WTC11 (cell line): ENCODE measurements around the gene RNF214.

Experiments used
- TF ChIP-seq, protein P1 (sequence below): fragments of 200-600 bp; IDR thresholded peaks from 2 replicates; pipeline ENCODE4 v1.8.0; 2022; ENCODE audit warnings: antibody characterized with exemption
- TF ChIP-seq, protein P2 (sequence below): sonication (generic); formaldehyde crosslinking; IDR thresholded peaks from 2 replicates; pipeline ENCODE4 v1.8.1; 2022; ENCODE audit warnings: mild to moderate bottlenecking, moderate library complexity, missing genetic modification reagents

DNA sequence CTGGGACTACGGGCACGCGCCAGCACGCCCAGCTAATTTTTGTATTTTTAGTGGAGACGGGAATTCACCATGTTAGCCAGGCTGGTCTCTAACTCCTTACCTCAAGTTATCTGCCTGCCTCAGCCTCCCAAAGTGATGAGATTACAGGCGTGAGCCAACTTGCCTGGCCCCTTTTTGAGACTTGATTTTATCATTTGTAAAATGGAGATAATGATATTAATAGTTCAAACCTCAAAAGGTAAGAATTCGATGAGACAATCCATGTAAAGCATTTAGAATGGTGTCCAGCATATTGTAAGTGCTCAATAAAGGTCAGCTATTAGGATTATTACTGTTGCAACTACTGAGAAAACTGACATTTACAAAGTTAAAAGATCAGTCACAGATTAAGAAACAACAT, 86.3 kb downstream of the RNF214 start:
- TF ChIP-seq, protein P1, sequence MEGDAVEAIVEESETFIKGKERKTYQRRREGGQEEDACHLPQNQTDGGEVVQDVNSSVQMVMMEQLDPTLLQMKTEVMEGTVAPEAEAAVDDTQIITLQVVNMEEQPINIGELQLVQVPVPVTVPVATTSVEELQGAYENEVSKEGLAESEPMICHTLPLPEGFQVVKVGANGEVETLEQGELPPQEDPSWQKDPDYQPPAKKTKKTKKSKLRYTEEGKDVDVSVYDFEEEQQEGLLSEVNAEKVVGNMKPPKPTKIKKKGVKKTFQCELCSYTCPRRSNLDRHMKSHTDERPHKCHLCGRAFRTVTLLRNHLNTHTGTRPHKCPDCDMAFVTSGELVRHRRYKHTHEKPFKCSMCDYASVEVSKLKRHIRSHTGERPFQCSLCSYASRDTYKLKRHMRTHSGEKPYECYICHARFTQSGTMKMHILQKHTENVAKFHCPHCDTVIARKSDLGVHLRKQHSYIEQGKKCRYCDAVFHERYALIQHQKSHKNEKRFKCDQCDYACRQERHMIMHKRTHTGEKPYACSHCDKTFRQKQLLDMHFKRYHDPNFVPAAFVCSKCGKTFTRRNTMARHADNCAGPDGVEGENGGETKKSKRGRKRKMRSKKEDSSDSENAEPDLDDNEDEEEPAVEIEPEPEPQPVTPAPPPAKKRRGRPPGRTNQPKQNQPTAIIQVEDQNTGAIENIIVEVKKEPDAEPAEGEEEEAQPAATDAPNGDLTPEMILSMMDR = no peak
- TF ChIP-seq, protein P2, sequence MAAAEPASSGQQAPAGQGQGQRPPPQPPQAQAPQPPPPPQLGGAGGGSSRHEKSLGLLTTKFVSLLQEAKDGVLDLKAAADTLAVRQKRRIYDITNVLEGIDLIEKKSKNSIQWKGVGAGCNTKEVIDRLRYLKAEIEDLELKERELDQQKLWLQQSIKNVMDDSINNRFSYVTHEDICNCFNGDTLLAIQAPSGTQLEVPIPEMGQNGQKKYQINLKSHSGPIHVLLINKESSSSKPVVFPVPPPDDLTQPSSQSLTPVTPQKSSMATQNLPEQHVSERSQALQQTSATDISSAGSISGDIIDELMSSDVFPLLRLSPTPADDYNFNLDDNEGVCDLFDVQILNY (CRISPR knock-in tag) = no peak
